Measurements from ENCODE around the gene PRKCH.
"Not testable (repeated sequence)": the region's sequence is repeated elsewhere in the genome, so short reads cannot be mapped to it uniquely, and the experiment has no call there.

PRKCH gene

GRCh38 chr14:61308198-61308597 lies 13.2 kb upstream of the PRKCH start:
- no peak for DNase-seq (ENCODE audit: low read depth in 1 of 2, low spot score in 1 of 2)

- DNase-seq (ENCODE audit: low read depth in 1 of 2, low spot score in 1 of 2), result not testable (repeated sequence)
Measured at GRCh38 chr14:61308701-61309100, 12.7 kb upstream of the PRKCH start.

GRCh38 chr14:61315313-61315712 lies 6.1 kb upstream of the PRKCH start:
- DNase-seq (ENCODE audit: low read depth in 1 of 2, low spot score in 1 of 2), result no peak

- DNase-seq (ENCODE audit: low read depth in 1 of 2, low spot score in 1 of 2), result no peak
Measured at GRCh38 chr14:61319086-61319485, 2.3 kb upstream of the PRKCH start.

GRCh38 chr14:61319706-61320105 lies 1.7 kb upstream of the PRKCH start:
- DNase-seq (ENCODE audit: low read depth in 1 of 2, low spot score in 1 of 2), result no peak

- not testable (repeated sequence) for DNase-seq (ENCODE audit: low read depth in 1 of 2, low spot score in 1 of 2)
Measured at GRCh38 chr14:61320170-61320569, 1.2 kb upstream of the PRKCH start.

- no peak for DNase-seq (ENCODE audit: low read depth in 1 of 2, low spot score in 1 of 2)
Measured at GRCh38 chr14:61320806-61321384, 484 bp upstream of the PRKCH start.

GRCh38 chr14:61322011-61322798 lies 826 bp downstream of the PRKCH start:
- no peak for DNase-seq (ENCODE audit: low read depth in 1 of 2, low spot score in 1 of 2)

- no peak for DNase-seq (ENCODE audit: low read depth in 1 of 2, low spot score in 1 of 2)
Measured at GRCh38 chr14:61322799-61323290, 1.5 kb downstream of the PRKCH start.

- DNase-seq (ENCODE audit: low read depth in 1 of 2, low spot score in 1 of 2), result no peak
Measured at GRCh38 chr14:61323970-61324369, 2.6 kb downstream of the PRKCH start.

GRCh38 chr14:61325166-61325565 lies 3.8 kb downstream of the PRKCH start:
- DNase-seq (ENCODE audit: low read depth in 1 of 2, low spot score in 1 of 2), result no peak

GRCh38 chr14:61326146-61326545 lies 4.8 kb downstream of the PRKCH start:
- DNase-seq (ENCODE audit: low read depth in 1 of 2, low spot score in 1 of 2), result no peak

- DNase-seq (ENCODE audit: low read depth in 1 of 2, low spot score in 1 of 2), result no peak
Measured at GRCh38 chr14:61326847-61327246, 5.5 kb downstream of the PRKCH start.

GRCh38 chr14:61328626-61329262 lies 7.4 kb downstream of the PRKCH start:
- DNase-seq (ENCODE audit: low read depth in 1 of 2, low spot score in 1 of 2), result no peak

GRCh38 chr14:61329478-61330051 lies 8.2 kb downstream of the PRKCH start:
- DNase-seq (ENCODE audit: low read depth in 1 of 2, low spot score in 1 of 2), result no peak

GRCh38 chr14:61330511-61330910 lies 9.1 kb downstream of the PRKCH start:
- no peak for DNase-seq (ENCODE audit: low read depth in 1 of 2, low spot score in 1 of 2)

- DNase-seq (ENCODE audit: low read depth in 1 of 2, low spot score in 1 of 2), result no peak
Measured at GRCh38 chr14:61331992-61332657, 10.7 kb downstream of the PRKCH start.

GRCh38 chr14:61332658-61333029 lies 11.3 kb downstream of the PRKCH start:
- DNase-seq (ENCODE audit: low read depth in 1 of 2, low spot score in 1 of 2), result no peak

GRCh38 chr14:61333087-61333486 lies 11.7 kb downstream of the PRKCH start:
- no peak for DNase-seq (ENCODE audit: low read depth in 1 of 2, low spot score in 1 of 2)

- DNase-seq (ENCODE audit: low read depth in 1 of 2, low spot score in 1 of 2), result no peak
Measured at GRCh38 chr14:61334197-61334701, 12.9 kb downstream of the PRKCH start.

- no peak for DNase-seq (ENCODE audit: low read depth in 1 of 2, low spot score in 1 of 2)
Measured at GRCh38 chr14:61335049-61335448, 13.7 kb downstream of the PRKCH start.

Data from stimulated activated CD4-positive, alpha-beta T cell treated with anti-CD3 and anti-CD28 coated beads, Interleukin-15, amount 100 ng/mL, for 1 hour (primary cell).